WTC11 (cell line): Measurements from ENCODE around the gene NELFA. TPM values are rescaled to one million over a fixed set of nuclear protein-coding genes. Genes with fewer than 3 reads are reported as not detected.

Experiments
- ATAC-seq: fragments of 200-7000 bp; cut with Tn5 transposase; 2 replicates; pipeline ENCODE4 v1.10.0; 2021; ENCODE audit warnings: mild to moderate bottlenecking, moderate library complexity
- CTCF ChIA-PET: fragments of 300-600 bp; sonication (Branson Sonifier 250); formaldehyde crosslinking; loops from one replicate; lab custom pipeline; 2021; ENCODE audit warnings: antibody characterized with exemption; lab: Charles Lee
- POLR2A ChIA-PET: fragments of 350-600 bp; sonication (Branson Sonifier 250); formaldehyde crosslinking; loops from one replicate; lab custom pipeline; 2021; ENCODE audit warnings: antibody characterized with exemption; lab: Charles Lee
- DNase-seq: peaks from one replicate; pipeline ENCODE4 v3.0.0; 2021; ENCODE audit warnings: low spot score
- H3K27ac Mint-ChIP-seq: 2 replicates; pipeline ENCODE4 v1.8.0; 2021; ENCODE audit warnings: mixed read lengths
- H3K27me3 Mint-ChIP-seq: 2 replicates; pipeline ENCODE4 v1.8.0; 2021; ENCODE audit warnings: low read depth, mild to moderate bottlenecking, moderate library complexity, mixed read lengths
- H3K36me3 Mint-ChIP-seq: 2 replicates; pipeline ENCODE4 v1.8.0; 2021; ENCODE audit warnings: mixed read lengths
- H3K4me1 Mint-ChIP-seq: 2 replicates; pipeline ENCODE4 v1.8.0; 2022; ENCODE audit warnings: mixed read lengths
- H3K4me3 Mint-ChIP-seq: 2 replicates; pipeline ENCODE4 v1.8.0; 2021; ENCODE audit warnings: mild to moderate bottlenecking, moderate library complexity, mixed read lengths
- H3K9me3 Mint-ChIP-seq: 2 replicates; pipeline ENCODE4 v1.8.0; 2021; ENCODE audit warnings: mixed read lengths
- CREM ChIP-seq: sonication (generic); formaldehyde crosslinking; IDR thresholded peaks from 2 replicates; pipeline ENCODE4 v1.8.1; 2022; ENCODE audit warnings: mild to moderate bottlenecking, missing genetic modification reagents, moderate library complexity
- EMX1 ChIP-seq: fragments of 250-450 bp; sonication (Bioruptor Pico); IDR thresholded peaks from 2 replicates; pipeline ENCODE4 v1.8.0; 2021; ENCODE audit warnings: mild to moderate bottlenecking
- GTF2I ChIP-seq: fragments of 250-450 bp; sonication (Bioruptor Pico); conservative IDR thresholded peaks from 2 replicates; pipeline ENCODE4 v1.4.0; 2021; ENCODE audit warnings: mild to moderate bottlenecking
- JUN ChIP-seq: sonication (generic); formaldehyde crosslinking; IDR thresholded peaks from 2 replicates; pipeline ENCODE4 v1.8.0; 2023; ENCODE audit warnings: mild to moderate bottlenecking, missing genetic modification reagents
- NFATC4 ChIP-seq: fragments of 250-450 bp; sonication (Bioruptor Pico); IDR thresholded peaks from 2 replicates; pipeline ENCODE4 v1.9.0; 2021; ENCODE audit warnings: mild to moderate bottlenecking
- NFE2L1 ChIP-seq: sonication (generic); formaldehyde crosslinking; IDR thresholded peaks from 2 replicates; pipeline ENCODE4 v1.8.1; 2023; ENCODE audit warnings: missing genetic modification reagents
- NFYB ChIP-seq: sonication (generic); formaldehyde crosslinking; conservative IDR thresholded peaks from 2 replicates; pipeline ENCODE4 v1.8.0; 2022; ENCODE audit warnings: low read depth, missing genetic modification reagents
- SMAD4 ChIP-seq: sonication (generic); formaldehyde crosslinking; IDR thresholded peaks from 2 replicates; pipeline ENCODE4 v1.8.0; 2022; ENCODE audit warnings: mild to moderate bottlenecking, missing genetic modification reagents
- SOX15 ChIP-seq: fragments of 250-450 bp; sonication (Bioruptor Pico); IDR thresholded peaks from 2 replicates; pipeline ENCODE4 v1.9.0; 2021; ENCODE audit warnings: mild to moderate bottlenecking
- SP1 ChIP-seq: sonication (generic); formaldehyde crosslinking; conservative IDR thresholded peaks from 2 replicates; pipeline ENCODE4 v1.8.1; 2022; ENCODE audit warnings: missing genetic modification reagents
- TCF7 ChIP-seq: sonication (generic); formaldehyde crosslinking; IDR thresholded peaks from 2 replicates; pipeline ENCODE4 v1.8.0; 2022; ENCODE audit warnings: mild to moderate bottlenecking, low read depth, missing genetic modification reagents, moderate library complexity
- TP53 ChIP-seq: sonication (generic); formaldehyde crosslinking; IDR thresholded peaks from 2 replicates; pipeline ENCODE4 v1.8.1; 2023; ENCODE audit warnings: mild to moderate bottlenecking, missing genetic modification reagents
- ZNF232 ChIP-seq: sonication (generic); formaldehyde crosslinking; IDR thresholded peaks from 2 replicates; pipeline ENCODE4 v1.8.0; 2022; ENCODE audit warnings: mild to moderate bottlenecking, missing genetic modification reagents
- ZNF423 ChIP-seq: fragments of 250-450 bp; sonication (Bioruptor Pico); IDR thresholded peaks from 2 replicates; pipeline ENCODE4 v2.1.2; 2022; ENCODE audit warnings: mild to moderate bottlenecking, moderate library complexity
- ZNF671 ChIP-seq: fragments of 250-450 bp; sonication (Bioruptor Pico); IDR thresholded peaks from 2 replicates; pipeline ENCODE4 v1.8.0; 2021; ENCODE audit warnings: mild to moderate bottlenecking
- total RNA-seq: library from RNA; stranded (reverse); gene quantifications from 3 replicates; pipeline ENCODE4 v1.2.3, GENCODE V29; 2021
- TF ChIP-seq, protein P1 (sequence below): fragments of 250-450 bp; sonication (Bioruptor Pico); IDR thresholded peaks from 2 replicates; pipeline ENCODE4 v1.9.0; 2021; ENCODE audit warnings: mild to moderate bottlenecking, borderline replicate concordance
- TF ChIP-seq, protein P2 (sequence below): sonication (generic); formaldehyde crosslinking; IDR thresholded peaks from 2 replicates; pipeline ENCODE4 v1.8.0; 2023; ENCODE audit warnings: missing genetic modification reagents
- TF ChIP-seq, protein P3 (sequence below): sonication (generic); formaldehyde crosslinking; IDR thresholded peaks from 2 replicates; pipeline ENCODE4 v1.8.1; 2022; ENCODE audit warnings: low read depth, missing genetic modification reagents, borderline replicate concordance
- TF ChIP-seq, protein P4 (sequence below): fragments of 250-450 bp; sonication (Bioruptor Pico); IDR thresholded peaks from 2 replicates; pipeline ENCODE4 v1.9.0; 2021; ENCODE audit warnings: mild to moderate bottlenecking
- TF ChIP-seq, protein P5 (sequence below): fragments of 200-600 bp; IDR thresholded peaks from 2 replicates; pipeline ENCODE4 v1.8.0; 2022; ENCODE audit warnings: antibody characterized with exemption
- TF ChIP-seq, protein P6 (sequence below): sonication (generic); formaldehyde crosslinking; IDR thresholded peaks from 2 replicates; pipeline ENCODE4 v1.8.0; 2022; ENCODE audit warnings: mild to moderate bottlenecking, missing genetic modification reagents
- TF ChIP-seq, protein P7 (sequence below): fragments of 250-450 bp; sonication (Bioruptor Pico); IDR thresholded peaks from 2 replicates; pipeline ENCODE4 v2.1.2; 2022; ENCODE audit warnings: mild to moderate bottlenecking, moderate library complexity
- TF ChIP-seq, protein P8 (sequence below): sonication (generic); formaldehyde crosslinking; IDR thresholded peaks from 2 replicates; pipeline ENCODE4 v1.8.0; 2022; ENCODE audit warnings: mild to moderate bottlenecking, missing genetic modification reagents

NELFA gene
- total RNA-seq, 1 experiment from 2014 or later = 72.6 TPM

DNA sequence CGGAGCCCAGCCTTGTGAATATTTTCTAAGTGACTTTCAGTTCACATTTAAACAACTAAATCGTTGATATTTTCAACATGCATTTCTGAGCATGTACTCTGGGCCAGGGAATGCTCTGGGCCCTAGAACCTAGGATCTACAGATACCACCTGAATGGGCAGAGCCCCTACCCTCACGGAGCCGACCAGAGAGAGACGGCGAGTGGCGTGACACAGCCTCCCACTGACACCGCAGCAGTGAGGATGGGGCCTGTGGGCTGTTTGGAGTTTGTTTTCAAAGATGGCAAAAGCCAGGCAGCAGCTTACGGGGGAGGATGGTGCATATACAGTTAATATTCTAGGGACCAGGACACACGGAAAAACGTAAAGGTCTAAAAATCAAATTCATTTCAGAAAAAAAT is 17.7 kb downstream of the NELFA start:
- ATAC-seq = no peak
- DNase-seq = no peak
- CTCF ChIA-PET = interaction anchor here (0.7 to 0.9 kb wide), 2 partner anchors 10 to 18 kb away, joined by 3 read pairs; partner anchors contain the start of gene NELFA
- Mint-ChIP-seq H3K9me3 (no peaks in the 10 kb centered on the region), H3K27ac (no peak overlapping the region), H3K36me3 (peaks cover 26% of the 10 kb centered on the region), H3K4me3 (no peak overlapping the region), H3K27me3 (no peaks in the 10 kb centered on the region), H3K4me1 (0 out of 2 replicates have a peak, but pooled peaks cover 3% of the 10 kb centered on the region)
- TF ChIP-seq SMAD4 (CRISPR knock-in tag) (no peak), ZNF423 (CRISPR knock-in tag) (no peak), NFE2L1 (CRISPR knock-in tag) (no peak), EMX1 (CRISPR knock-in tag) (no peak), NFATC4 (CRISPR knock-in tag) (no peak), ZNF671 (CRISPR knock-in tag) (no peak), NFYB (CRISPR knock-in tag) (no peak), ZNF232 (CRISPR knock-in tag) (no peak)
- TF ChIP-seq, protein P1, sequence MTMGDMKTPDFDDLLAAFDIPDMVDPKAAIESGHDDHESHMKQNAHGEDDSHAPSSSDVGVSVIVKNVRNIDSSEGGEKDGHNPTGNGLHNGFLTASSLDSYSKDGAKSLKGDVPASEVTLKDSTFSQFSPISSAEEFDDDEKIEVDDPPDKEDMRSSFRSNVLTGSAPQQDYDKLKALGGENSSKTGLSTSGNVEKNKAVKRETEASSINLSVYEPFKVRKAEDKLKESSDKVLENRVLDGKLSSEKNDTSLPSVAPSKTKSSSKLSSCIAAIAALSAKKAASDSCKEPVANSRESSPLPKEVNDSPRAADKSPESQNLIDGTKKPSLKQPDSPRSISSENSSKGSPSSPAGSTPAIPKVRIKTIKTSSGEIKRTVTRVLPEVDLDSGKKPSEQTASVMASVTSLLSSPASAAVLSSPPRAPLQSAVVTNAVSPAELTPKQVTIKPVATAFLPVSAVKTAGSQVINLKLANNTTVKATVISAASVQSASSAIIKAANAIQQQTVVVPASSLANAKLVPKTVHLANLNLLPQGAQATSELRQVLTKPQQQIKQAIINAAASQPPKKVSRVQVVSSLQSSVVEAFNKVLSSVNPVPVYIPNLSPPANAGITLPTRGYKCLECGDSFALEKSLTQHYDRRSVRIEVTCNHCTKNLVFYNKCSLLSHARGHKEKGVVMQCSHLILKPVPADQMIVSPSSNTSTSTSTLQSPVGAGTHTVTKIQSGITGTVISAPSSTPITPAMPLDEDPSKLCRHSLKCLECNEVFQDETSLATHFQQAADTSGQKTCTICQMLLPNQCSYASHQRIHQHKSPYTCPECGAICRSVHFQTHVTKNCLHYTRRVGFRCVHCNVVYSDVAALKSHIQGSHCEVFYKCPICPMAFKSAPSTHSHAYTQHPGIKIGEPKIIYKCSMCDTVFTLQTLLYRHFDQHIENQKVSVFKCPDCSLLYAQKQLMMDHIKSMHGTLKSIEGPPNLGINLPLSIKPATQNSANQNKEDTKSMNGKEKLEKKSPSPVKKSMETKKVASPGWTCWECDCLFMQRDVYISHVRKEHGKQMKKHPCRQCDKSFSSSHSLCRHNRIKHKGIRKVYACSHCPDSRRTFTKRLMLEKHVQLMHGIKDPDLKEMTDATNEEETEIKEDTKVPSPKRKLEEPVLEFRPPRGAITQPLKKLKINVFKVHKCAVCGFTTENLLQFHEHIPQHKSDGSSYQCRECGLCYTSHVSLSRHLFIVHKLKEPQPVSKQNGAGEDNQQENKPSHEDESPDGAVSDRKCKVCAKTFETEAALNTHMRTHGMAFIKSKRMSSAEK (CRISPR knock-in tag) = no peak
- TF ChIP-seq, protein P2, sequence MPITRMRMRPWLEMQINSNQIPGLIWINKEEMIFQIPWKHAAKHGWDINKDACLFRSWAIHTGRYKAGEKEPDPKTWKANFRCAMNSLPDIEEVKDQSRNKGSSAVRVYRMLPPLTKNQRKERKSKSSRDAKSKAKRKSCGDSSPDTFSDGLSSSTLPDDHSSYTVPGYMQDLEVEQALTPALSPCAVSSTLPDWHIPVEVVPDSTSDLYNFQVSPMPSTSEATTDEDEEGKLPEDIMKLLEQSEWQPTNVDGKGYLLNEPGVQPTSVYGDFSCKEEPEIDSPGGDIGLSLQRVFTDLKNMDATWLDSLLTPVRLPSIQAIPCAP (CRISPR knock-in tag) = no peak
- TF ChIP-seq, protein P3, sequence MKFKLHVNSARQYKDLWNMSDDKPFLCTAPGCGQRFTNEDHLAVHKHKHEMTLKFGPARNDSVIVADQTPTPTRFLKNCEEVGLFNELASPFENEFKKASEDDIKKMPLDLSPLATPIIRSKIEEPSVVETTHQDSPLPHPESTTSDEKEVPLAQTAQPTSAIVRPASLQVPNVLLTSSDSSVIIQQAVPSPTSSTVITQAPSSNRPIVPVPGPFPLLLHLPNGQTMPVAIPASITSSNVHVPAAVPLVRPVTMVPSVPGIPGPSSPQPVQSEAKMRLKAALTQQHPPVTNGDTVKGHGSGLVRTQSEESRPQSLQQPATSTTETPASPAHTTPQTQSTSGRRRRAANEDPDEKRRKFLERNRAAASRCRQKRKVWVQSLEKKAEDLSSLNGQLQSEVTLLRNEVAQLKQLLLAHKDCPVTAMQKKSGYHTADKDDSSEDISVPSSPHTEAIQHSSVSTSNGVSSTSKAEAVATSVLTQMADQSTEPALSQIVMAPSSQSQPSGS (CRISPR knock-in tag) = no peak
- TF ChIP-seq, protein P4, sequence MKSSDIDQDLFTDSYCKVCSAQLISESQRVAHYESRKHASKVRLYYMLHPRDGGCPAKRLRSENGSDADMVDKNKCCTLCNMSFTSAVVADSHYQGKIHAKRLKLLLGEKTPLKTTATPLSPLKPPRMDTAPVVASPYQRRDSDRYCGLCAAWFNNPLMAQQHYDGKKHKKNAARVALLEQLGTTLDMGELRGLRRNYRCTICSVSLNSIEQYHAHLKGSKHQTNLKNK = no peak
- POLR2A ChIA-PET = no interaction called here

DNA sequence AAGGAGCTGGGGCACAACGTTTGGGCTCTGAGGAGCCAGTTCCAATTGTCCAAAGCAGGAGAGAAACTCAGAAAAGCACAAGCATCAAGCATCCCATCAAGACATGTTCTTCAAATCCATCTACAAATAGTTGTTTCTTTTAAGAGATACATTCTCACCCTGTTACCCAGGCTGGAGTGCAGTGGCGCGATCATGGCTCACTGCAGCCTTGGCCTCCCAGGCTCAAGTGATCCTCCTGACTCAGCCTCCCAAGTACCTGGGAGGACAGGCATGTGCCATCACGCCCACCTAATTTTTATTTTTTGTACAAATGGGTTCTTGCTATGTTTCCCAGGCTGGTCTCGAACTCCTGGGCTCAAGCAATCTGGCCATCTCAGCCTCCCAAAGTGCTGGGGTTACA is 18.1 kb downstream of the NELFA start:
- Mint-ChIP-seq H3K9me3 (no peaks in the 10 kb centered on the region), H3K27me3 (no peaks in the 10 kb centered on the region), H3K36me3 (peaks cover 24% of the 10 kb centered on the region), H3K27ac (peak overlapping the region; percentile 89), H3K4me3 (no peak overlapping the region), H3K4me1 (0 out of 2 replicates have a peak, but pooled peaks cover 3% of the 10 kb centered on the region)
- CTCF ChIA-PET = no interaction called here
- POLR2A ChIA-PET = no interaction called here
- no peak for DNase-seq
- no peak for ATAC-seq
- TF ChIP-seq, protein P5, sequence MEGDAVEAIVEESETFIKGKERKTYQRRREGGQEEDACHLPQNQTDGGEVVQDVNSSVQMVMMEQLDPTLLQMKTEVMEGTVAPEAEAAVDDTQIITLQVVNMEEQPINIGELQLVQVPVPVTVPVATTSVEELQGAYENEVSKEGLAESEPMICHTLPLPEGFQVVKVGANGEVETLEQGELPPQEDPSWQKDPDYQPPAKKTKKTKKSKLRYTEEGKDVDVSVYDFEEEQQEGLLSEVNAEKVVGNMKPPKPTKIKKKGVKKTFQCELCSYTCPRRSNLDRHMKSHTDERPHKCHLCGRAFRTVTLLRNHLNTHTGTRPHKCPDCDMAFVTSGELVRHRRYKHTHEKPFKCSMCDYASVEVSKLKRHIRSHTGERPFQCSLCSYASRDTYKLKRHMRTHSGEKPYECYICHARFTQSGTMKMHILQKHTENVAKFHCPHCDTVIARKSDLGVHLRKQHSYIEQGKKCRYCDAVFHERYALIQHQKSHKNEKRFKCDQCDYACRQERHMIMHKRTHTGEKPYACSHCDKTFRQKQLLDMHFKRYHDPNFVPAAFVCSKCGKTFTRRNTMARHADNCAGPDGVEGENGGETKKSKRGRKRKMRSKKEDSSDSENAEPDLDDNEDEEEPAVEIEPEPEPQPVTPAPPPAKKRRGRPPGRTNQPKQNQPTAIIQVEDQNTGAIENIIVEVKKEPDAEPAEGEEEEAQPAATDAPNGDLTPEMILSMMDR = no peak
- no peak for TF ChIP-seq GTF2I (CRISPR knock-in tag)
- TF ChIP-seq CREM (CRISPR knock-in tag) = no peak
- TF ChIP-seq TCF7 = no peak
- no peak for TF ChIP-seq SOX15 (CRISPR knock-in tag)
- TF ChIP-seq, protein P6, sequence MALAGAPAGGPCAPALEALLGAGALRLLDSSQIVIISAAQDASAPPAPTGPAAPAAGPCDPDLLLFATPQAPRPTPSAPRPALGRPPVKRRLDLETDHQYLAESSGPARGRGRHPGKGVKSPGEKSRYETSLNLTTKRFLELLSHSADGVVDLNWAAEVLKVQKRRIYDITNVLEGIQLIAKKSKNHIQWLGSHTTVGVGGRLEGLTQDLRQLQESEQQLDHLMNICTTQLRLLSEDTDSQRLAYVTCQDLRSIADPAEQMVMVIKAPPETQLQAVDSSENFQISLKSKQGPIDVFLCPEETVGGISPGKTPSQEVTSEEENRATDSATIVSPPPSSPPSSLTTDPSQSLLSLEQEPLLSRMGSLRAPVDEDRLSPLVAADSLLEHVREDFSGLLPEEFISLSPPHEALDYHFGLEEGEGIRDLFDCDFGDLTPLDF (CRISPR knock-in tag) = no peak
- TF ChIP-seq TP53 = no peak
- TF ChIP-seq JUN (CRISPR knock-in tag) = no peak
- no peak for TF ChIP-seq SP1 (CRISPR knock-in tag)
- TF ChIP-seq, protein P7, sequence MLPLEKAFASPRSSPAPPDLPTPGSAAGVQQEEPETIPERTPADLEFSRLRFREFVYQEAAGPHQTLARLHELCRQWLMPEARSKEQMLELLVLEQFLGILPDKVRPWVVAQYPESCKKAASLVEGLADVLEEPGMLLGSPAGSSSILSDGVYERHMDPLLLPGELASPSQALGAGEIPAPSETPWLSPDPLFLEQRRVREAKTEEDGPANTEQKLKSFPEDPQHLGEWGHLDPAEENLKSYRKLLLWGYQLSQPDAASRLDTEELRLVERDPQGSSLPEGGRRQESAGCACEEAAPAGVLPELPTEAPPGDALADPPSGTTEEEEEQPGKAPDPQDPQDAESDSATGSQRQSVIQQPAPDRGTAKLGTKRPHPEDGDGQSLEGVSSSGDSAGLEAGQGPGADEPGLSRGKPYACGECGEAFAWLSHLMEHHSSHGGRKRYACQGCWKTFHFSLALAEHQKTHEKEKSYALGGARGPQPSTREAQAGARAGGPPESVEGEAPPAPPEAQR = no peak
- TF ChIP-seq NFYB (CRISPR knock-in tag) = no peak
- TF ChIP-seq, protein P8, sequence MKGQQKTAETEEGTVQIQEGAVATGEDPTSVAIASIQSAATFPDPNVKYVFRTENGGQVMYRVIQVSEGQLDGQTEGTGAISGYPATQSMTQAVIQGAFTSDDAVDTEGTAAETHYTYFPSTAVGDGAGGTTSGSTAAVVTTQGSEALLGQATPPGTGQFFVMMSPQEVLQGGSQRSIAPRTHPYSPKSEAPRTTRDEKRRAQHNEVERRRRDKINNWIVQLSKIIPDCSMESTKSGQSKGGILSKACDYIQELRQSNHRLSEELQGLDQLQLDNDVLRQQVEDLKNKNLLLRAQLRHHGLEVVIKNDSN (CRISPR knock-in tag) = no peak
- TF ChIP-seq ZNF423 (CRISPR knock-in tag) = no peak
